ENCODE data around the gene GRM1. TPM values are rescaled to one million over a fixed set of nuclear protein-coding genes. Genes with fewer than 3 reads are reported as not detected.

Gene GRM1
- total RNA-seq, 2 experiments from 2014 or later = not detected

Other genes starting within 250 kb of the GRM1 start
- gene FBXO30, start 214.3 kb upstream of the GRM1 start, total RNA-seq = 1 to 10 TPM; 4.2 to 7.4 TPM
- 10 to 100 TPM; 15.2 to 17.8 TPM for gene SHPRH, start 64.7 kb upstream of the GRM1 start, total RNA-seq

Measured in activated CD8-positive, alpha-beta memory T cell treated with anti-CD3 and anti-CD28 coated beads, Interleukin-2, amount 10 ng/mL, durations not matched to agents 7 days and 5 days (primary cell).